Effector memory CD8-positive, alpha-beta T cell (primary cell): ENCODE results near the gene ZNF221.
"Not testable (repeated sequence)": the region's sequence is repeated elsewhere in the genome, so short reads cannot be mapped to it uniquely, and the experiment has no call there.

Source experiments
- ATAC-seq: fragments of 150-1000 bp; cut with Tn5 transposase; replicated peaks from 2 replicates; pipeline ENCODE4 v1.10.0; 2021; ENCODE audit warnings: mild to moderate bottlenecking, moderate library complexity
- DNase-seq, 3 experiments: peaks; one replicate each; pipeline ENCODE4 v3.0.0; 2021
- H3K27ac Mint-ChIP-seq, 2 donors: one replicate each; pipeline ENCODE4 v1.8.0; 2022; ENCODE audit warnings: mild to moderate bottlenecking in 2 of 2, mixed read lengths in 2 of 2, moderate library complexity in 2 of 2
- H3K27me3 Mint-ChIP-seq, 2 donors: one replicate each; pipeline ENCODE4 v1.8.0; 2022; ENCODE audit warnings: mixed read lengths in 2 of 2
- H3K36me3 Mint-ChIP-seq: one replicate; pipeline ENCODE4 v1.8.0; 2022; ENCODE audit warnings: mild to moderate bottlenecking, moderate library complexity, mixed read lengths; ENCODE audit not compliant: insufficient read depth
- H3K4me1 Mint-ChIP-seq, 2 donors: one replicate each; pipeline ENCODE4 v1.8.0; 2022; ENCODE audit warnings: low read depth in 2 of 2, mixed read lengths in 2 of 2
- H3K4me3 Mint-ChIP-seq, 2 donors: one replicate each; pipeline ENCODE4 v1.8.0; 2022; ENCODE audit warnings: mild to moderate bottlenecking in 2 of 2, mixed read lengths in 2 of 2, moderate library complexity in 2 of 2
- H3K9me3 Mint-ChIP-seq, 2 donors: one replicate each; pipeline ENCODE4 v1.8.0; 2022; ENCODE audit warnings: mixed read lengths in 2 of 2

Gene ZNF221

DNA sequence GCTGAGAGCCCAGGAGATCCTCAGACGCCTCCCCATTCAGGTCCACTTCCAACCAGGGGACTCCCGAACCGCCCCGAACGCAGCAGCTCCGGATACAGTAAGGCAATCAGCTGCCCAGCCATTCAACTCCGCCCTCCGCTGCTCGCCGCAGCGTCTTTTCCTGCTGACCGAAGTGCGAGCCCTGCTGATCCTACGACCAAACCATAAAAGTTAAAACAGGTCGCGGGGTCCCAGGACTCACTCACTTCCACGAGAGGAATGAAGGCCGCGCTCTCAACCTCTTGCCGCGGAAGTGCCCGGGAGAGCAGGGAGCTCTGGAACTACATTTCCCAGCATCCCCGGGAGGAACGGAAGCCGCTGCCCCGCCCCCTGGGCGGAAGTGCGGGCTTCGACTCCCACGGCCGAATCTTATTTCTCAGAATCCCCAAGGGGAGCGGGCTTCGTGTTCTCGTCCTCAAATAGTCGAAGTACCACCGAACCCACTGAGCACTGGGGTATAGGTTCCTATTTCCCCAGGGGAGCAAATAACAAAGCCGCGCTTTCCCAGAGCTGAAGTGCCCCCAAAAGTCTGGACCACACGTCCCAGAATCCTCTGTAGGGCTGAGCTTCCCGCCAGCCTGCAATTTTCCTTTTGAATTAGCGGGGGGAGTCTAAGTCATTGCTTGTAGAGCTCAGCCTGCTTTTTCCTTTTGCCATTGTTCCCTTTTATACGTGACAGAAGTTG lies 15.9 kb upstream of the ZNF221 start, which contains the start of gene ZNF45:
Gene ZNF45 (minus strand): TSS at position 298 of the 724 bp plus-strand sequence. CDS start 13,097 bp downstream, outside the sequence.
- DNase-seq, result peak; percentile 82 to 86 (median 82)
- peak; percentile 97 for ATAC-seq
- Mint-ChIP-seq H3K36me3 (peaks cover 20% of the 10 kb centered on the region), H3K27me3 (peaks cover 0 to under 1% of the 10 kb centered on the region in 2 donors), H3K4me3 (peak within 1 kb of the TSS; percentile 90 to 91), H3K27ac (peak within 1 kb of the TSS; percentile 94 to 96), H3K4me1 (peaks cover 17 to 19% of the 10 kb centered on the region in 2 donors), H3K9me3 (no peaks in the 10 kb centered on the region)

DNA sequence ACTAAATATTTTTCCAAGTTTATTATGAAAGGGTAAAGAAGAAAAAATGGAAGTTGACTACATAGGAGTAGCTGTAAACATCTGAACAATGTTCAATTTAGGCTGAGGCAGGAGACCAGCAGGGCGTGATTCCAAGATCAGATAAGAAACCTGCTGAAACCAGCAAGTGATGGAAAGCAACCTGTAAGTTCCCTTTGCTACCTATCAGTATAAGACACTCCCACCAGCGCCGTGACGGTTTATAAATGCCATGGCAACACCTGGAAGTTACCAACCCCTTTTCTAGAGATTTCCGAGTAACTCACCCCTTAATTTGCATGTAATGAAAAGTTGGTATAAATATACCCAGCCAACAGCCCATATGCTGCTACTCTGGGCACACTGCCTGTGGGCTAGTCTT lies 14.8 kb upstream of the ZNF221 start:
- Mint-ChIP-seq H3K9me3 (no peaks in the 10 kb centered on the region), H3K27ac (peak overlapping the region in 1 of 2 donors; percentile 94), H3K27me3 (peaks cover 0 to 11% of the 10 kb centered on the region in 2 donors), H3K36me3 (peaks cover 12% of the 10 kb centered on the region), H3K4me1 (peaks cover 15 to 17% of the 10 kb centered on the region in 2 donors), H3K4me3 (peak overlapping the region; percentile 90 to 91)
- DNase-seq, result no peak
- no peak for ATAC-seq

DNA sequence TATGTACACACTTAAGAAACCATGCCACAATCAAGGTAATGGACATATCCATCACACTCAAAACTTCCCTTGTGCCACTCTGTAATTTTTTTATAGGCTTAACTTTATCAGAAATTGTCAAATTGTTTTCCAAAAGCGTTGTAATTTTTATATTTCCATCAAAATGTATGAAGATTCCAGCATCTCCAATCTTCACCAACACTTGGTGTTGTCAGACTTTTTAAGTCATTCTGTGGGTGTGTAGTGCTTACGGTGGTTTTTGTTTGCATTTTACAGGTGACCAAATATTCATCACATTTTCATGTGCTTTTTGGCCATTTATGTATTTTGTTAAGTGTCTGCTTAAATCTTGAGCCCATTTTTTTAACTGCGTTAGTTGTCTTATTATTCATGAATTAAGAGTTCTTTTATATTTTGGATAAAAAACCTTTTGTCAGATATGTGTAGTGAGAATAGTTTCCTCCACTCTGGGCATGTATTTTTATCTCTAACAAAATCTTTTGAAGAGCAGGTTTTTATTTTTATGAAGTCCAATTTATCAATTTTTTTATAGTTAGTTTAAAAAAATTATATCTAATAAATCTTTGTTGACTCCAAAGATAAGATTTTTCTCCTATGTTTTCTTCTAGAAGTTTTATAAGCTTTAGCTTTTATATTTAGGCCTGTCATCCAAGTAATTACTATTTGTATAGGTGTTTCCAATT lies 11.3 kb upstream of the ZNF221 start:
- peaks cover 16 to 38% of the 10 kb centered on the region in 2 donors for H3K27me3 Mint-ChIP-seq
- ATAC-seq, result no peak

DNA sequence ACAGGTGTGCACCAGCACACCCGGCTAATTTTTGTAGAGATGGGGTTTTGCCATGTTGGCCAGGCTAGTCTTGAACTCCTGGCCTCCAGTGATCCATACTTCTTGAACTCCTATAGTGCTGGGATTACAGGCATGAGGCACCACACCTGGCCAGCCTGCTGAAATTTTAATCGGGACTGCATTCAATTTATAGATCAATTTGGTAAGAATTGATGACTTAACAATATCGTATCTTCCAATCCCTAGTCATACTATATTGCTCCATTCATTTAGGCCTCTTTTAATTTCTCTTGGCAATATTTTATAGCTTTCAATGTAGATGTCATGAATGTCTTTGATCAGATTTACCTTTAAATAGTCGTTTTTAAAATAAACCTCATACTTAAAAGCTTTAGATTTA lies 10.3 kb upstream of the ZNF221 start:
- peaks cover 24 to 46% of the 10 kb centered on the region in 2 donors for H3K27me3 Mint-ChIP-seq
- H3K27ac Mint-ChIP-seq, result no peak overlapping the region
- no peak for ATAC-seq
- H3K36me3 Mint-ChIP-seq, result no peaks in the 10 kb centered on the region
- peaks cover 2 to 3% of the 10 kb centered on the region in 2 donors for H3K4me1 Mint-ChIP-seq
- H3K9me3 Mint-ChIP-seq, result peaks cover 0 to 8% of the 10 kb centered on the region in 2 donors
- DNase-seq, result no peak
- H3K4me3 Mint-ChIP-seq, result no peak overlapping the region

More for the DNA sequence above, 11.3 kb upstream of the ZNF221 start:
- H3K4me3 Mint-ChIP-seq, result no peak overlapping the region
- H3K27ac Mint-ChIP-seq, result no peak overlapping the region
- H3K36me3 Mint-ChIP-seq, result no peaks in the 10 kb centered on the region
- peaks cover 0 to 7% of the 10 kb centered on the region in 2 donors for H3K9me3 Mint-ChIP-seq
- DNase-seq, result no peak
- H3K4me1 Mint-ChIP-seq, result peaks cover 7 to 8% of the 10 kb centered on the region in 2 donors

DNA sequence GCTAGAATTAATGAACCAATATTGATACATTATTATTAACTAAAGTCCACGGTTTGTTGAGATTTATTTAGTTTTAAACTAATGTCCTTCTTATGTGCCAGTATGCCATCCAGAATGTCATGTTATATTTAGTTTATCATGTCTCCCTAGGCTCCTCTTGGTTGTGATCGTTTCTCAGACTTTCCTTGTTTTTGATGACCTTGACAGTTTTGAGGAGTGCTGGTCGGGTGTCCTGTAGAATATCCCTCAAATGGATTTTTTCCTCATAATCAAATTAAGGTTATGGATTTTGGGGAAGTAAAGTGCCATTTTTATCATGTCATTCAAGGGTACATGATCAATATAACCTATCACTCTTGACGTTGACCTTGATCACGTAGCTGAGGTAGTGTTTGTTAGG lies 9.8 kb upstream of the ZNF221 start:
- Mint-ChIP-seq H3K27me3 (peaks cover 29 to 51% of the 10 kb centered on the region in 2 donors), H3K9me3 (peaks cover 2 to 13% of the 10 kb centered on the region in 2 donors), H3K36me3 (no peaks in the 10 kb centered on the region), H3K4me1 (no peaks in the 10 kb centered on the region), H3K27ac (no peak overlapping the region), H3K4me3 (no peak overlapping the region)
- ATAC-seq, result no peak
- no peak for DNase-seq

DNA sequence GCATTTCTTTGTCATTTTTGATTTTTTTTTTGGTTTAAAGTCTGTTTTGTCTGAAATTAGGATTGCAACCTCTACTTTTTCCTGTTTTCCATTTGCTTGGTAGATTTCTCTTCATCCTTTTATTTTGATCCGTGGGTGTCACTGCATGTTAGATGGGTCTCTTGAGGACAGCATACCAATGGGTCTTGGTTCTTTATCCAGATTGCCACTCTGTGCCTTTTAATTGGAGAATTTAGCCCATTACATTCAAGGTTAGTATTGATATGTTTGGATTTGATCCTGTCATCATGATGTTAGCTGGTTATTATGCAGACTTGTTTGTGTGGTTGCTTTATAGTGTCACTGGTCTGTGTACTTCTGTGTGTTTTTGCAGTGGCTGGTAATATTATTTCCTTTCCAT lies 3.6 kb upstream of the ZNF221 start:
- not testable (repeated sequence) for H3K27ac Mint-ChIP-seq, H3K4me1 Mint-ChIP-seq, DNase-seq, ATAC-seq, H3K4me3 Mint-ChIP-seq, H3K36me3 Mint-ChIP-seq
- H3K27me3 Mint-ChIP-seq, result peaks cover 44 to 59% of the 10 kb centered on the region in 2 donors
- peaks cover 3 to 43% of the 10 kb centered on the region in 2 donors for H3K9me3 Mint-ChIP-seq

DNA sequence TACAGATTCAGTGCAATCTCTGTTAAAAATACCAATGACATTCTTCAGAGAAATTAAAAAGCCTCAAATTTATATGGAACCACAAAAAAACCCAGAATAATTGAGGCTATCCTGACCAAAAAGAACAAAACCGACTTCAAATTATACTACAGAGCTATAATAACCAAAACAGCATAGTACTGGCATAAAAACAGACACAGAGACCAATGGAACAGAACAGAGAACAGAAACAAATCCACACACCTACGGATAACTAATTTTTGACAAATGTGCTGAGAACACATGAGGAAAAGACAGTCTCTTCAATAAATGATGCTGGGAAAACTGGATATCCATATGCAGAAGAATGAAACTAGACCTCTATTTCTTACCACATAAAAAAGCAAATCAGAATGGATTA lies 1.2 kb upstream of the ZNF221 start:
- Mint-ChIP-seq H3K27me3 (peaks cover 35 to 43% of the 10 kb centered on the region in 2 donors), H3K4me3 (peak overlapping the region; percentile 12 to 15), H3K9me3 (peaks cover 3 to 43% of the 10 kb centered on the region in 2 donors)
- not testable (repeated sequence) for H3K36me3 Mint-ChIP-seq, H3K27ac Mint-ChIP-seq, DNase-seq, H3K4me1 Mint-ChIP-seq, ATAC-seq

DNA sequence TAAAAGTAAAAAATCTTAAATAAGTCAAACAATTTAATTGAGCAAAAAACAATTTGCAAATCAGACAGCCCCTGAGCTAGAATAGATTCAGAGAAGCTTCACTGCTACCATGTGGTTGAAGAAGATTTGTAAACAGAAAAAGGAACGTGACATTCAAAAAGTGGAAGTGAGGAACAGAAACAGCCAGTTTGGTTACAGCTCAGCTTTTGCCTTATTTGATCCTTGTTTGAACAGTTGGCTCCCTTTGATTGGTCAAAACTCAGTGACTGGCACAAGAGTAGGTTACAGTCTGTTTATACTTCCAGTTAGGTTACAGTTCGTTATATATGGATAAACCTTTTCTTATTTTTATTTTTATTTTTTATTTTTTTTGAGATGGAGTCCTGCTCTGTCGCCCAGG lies 5.8 kb downstream of the ZNF221 start:
- H3K4me3 Mint-ChIP-seq, result no peak overlapping the region
- no peaks in the 10 kb centered on the region for H3K4me1 Mint-ChIP-seq
- H3K9me3 Mint-ChIP-seq, result peaks cover 0 to 6% of the 10 kb centered on the region in 2 donors
- H3K27me3 Mint-ChIP-seq, result no peaks in the 10 kb centered on the region
- peaks cover under 1% of the 10 kb centered on the region for H3K36me3 Mint-ChIP-seq
- no peak for DNase-seq
- H3K27ac Mint-ChIP-seq, result no peak overlapping the region
- ATAC-seq, result no peak

DNA sequence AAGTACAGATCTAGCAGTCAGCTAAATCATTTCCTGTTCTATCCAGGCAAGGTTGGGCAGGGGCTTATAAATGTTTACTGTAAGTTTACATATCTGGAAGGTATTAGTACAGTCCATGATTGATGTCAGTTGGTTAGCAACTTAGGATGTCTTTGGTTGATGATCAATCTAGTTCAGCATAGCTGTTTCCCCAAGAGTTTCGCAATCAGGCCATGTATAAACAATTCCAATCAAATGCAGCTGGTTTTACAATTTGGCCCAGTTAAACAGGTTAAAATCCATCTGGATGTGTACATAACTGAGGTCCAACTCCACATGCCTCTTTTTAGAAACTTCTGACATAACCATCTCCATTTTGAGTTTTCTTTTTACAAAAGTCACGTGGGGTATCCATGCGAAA lies 6.9 kb downstream of the ZNF221 start:
- H3K9me3 Mint-ChIP-seq, result peaks cover 0 to 6% of the 10 kb centered on the region in 2 donors
- DNase-seq (no peak), ATAC-seq (no peak)
- no peaks in the 10 kb centered on the region for H3K4me1 Mint-ChIP-seq
- H3K4me3 Mint-ChIP-seq, result no peak overlapping the region
- no peaks in the 10 kb centered on the region for H3K27me3 Mint-ChIP-seq
- H3K27ac Mint-ChIP-seq, result no peak overlapping the region
- no peaks in the 10 kb centered on the region for H3K36me3 Mint-ChIP-seq

DNA sequence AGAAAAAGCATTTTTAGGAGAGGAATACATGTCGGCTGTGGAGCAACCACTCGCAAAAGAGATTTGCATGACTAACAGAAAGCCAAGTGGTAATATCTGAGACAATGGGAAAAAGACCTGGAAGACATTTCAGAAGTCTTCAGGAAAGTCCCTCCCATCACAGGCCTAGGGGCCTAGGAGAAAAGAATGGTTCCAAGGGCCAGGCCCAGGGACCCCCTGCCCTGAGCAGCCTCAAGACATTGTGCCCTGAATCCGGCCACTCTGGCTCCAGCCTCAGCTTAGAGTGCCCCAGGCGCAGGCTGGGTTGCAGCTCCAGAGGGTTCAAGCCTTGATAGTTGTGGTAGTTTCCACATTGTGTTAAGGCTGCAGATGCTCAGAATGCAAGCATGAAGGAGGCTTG lies 9.4 kb downstream of the ZNF221 start:
- Mint-ChIP-seq H3K36me3 (no peaks in the 10 kb centered on the region), H3K4me1 (no peaks in the 10 kb centered on the region), H3K4me3 (no peak overlapping the region), H3K27ac (no peak overlapping the region), H3K9me3 (peaks cover 6 to 10% of the 10 kb centered on the region in 2 donors), H3K27me3 (no peaks in the 10 kb centered on the region)
- DNase-seq (no peak), ATAC-seq (no peak)

DNA sequence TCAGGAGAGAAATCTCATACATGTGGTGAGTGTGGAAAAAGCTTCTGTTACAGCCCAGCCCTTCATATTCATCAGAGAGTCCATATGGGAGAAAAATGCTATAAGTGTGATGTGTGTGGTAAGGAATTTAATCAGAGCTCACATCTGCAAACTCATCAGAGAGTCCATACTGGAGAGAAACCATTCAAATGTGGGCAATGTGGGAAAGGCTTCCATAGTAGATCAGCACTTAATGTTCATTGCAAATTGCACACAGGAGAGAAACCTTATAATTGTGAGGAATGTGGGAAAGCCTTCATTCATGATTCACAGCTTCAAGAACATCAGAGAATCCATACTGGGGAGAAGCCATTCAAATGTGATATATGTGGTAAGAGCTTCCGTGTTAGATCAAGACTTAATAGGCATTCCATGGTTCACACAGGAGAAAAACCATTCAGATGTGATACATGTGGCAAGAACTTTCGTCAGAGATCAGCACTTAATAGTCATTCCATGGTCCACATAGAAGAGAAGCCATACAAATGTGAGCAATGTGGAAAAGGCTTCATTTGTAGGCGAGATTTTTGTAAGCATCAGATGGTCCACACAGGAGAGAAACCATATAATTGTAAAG lies 15.2 kb downstream of the ZNF221 start:
- Mint-ChIP-seq H3K4me1 (no peaks in the 10 kb centered on the region), H3K27me3 (no peaks in the 10 kb centered on the region), H3K4me3 (no peak overlapping the region), H3K27ac (no peak overlapping the region), H3K36me3 (peaks cover 7% of the 10 kb centered on the region), H3K9me3 (peaks cover 20 to 35% of the 10 kb centered on the region in 2 donors)
- no peak for ATAC-seq
- DNase-seq, result no peak

DNA sequence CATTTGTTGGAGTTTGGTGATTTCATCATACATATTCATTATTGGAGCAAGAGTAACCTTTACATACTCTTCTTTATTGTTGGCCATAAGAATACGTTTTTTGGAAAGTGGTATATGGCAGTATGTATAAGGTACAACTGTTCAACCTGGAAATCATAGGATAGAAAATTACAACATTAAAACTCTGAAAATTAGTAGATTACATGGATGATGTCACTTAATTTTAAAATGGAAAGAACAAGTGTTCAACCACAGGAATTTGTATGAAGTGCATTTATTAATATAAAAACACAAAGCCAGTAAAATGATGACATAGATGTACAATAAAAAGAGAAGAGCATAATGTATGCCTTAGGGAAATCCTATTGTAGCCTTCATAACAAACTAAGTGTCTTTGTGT lies 25.7 kb downstream of the ZNF221 start:
- peaks cover 6 to 7% of the 10 kb centered on the region in 2 donors for H3K9me3 Mint-ChIP-seq
- ATAC-seq, result no peak
- no peaks in the 10 kb centered on the region for H3K27me3 Mint-ChIP-seq
- no peak for DNase-seq
- no peak overlapping the region for H3K4me3 Mint-ChIP-seq
- no peak overlapping the region for H3K27ac Mint-ChIP-seq
- no peaks in the 10 kb centered on the region for H3K36me3 Mint-ChIP-seq
- no peaks in the 10 kb centered on the region for H3K4me1 Mint-ChIP-seq

DNA sequence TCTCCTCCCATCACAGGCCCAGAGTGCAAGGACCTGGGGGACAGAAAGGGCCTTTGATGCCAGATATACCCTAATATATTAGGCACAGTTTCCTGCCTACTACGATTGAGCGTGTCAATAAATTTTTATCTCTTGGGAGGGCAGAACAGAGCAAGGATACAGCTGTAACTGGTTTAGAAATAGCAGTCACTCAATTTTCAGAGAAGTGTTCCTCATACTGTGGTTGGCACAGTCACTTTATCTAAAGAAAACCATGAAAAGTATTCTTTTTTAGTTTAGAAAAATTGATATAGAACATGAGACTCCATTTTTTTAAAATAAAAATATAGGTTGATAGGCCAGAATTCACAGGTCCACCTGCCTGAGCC lies 32.5 kb downstream of the ZNF221 start:
- H3K36me3 Mint-ChIP-seq, result peaks cover 7% of the 10 kb centered on the region
- peak overlapping the region; percentile 89 to 91 for H3K4me3 Mint-ChIP-seq
- H3K27me3 Mint-ChIP-seq, result no peaks in the 10 kb centered on the region
- no peak for DNase-seq
- ATAC-seq, result no peak
- peak overlapping the region; percentile 90 to 94 for H3K27ac Mint-ChIP-seq
- H3K9me3 Mint-ChIP-seq, result peaks cover 0 to 3% of the 10 kb centered on the region in 2 donors
- H3K4me1 Mint-ChIP-seq, result peaks cover 9 to 12% of the 10 kb centered on the region in 2 donors
